ENCODE measurements around the gene THOC2. TPM values are rescaled to one million over a fixed set of nuclear protein-coding genes. Genes with fewer than 3 reads are reported as not detected.

THOC2 gene
- total and polyA plus RNA-seq, 10 of the 15 experiments (the other 5 are each of a cell fraction or from before 2014, with no cell fraction given) = 64.8 to 136 (median 75.1) TPM

DNA sequence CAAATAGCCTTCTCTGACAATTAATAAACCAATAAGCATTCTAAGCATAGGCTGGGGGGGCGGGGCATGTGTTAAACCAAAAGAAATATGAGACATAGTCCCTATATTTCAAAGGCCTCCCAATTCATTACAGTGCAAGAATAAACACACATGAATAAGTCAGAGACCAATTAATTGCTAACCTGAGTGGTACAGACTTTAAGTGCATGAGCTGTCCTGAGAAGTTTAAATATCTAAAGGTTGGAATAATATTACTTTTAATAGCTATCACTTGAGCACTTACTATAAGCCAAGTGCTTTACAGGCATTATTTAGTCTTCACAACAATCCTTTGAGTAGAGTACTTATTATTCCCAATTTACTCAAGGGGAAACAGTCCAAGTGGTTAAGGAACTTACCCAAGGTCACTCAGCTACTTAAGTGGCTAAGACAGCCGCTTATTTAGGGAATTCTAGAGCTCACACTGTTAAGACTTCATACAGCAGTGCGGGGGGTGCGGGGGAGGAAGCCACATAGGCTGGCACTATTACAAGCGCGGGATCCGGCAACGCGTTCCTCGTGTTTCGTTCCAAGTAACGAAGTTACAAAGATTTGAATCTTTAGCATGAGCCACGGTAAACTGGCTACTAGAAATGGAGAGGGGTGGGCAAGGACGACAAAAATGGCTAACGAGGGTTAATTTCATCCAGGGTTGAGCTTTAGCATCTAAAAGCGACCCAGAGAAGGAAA lies 1.4 kb downstream of the THOC2 start:
- Histone ChIP-seq H3K4me2 (ENCODE audit: control insufficient read depth, insufficient read depth) (peak overlapping the region; percentile 49), H3K27me3 (replicated peaks in 1 of 2; ENCODE audit: control insufficient read depth in 2 of 2, insufficient read depth in 2 of 2, low read length in 1 of 2) (no peaks in the 10 kb centered on the region), H3K9me3 (replicated peaks; ENCODE audit: control insufficient read depth, insufficient read depth, low read length) (no peaks in the 10 kb centered on the region; the same call in 2 of the 3 replicates), H3K4me3 (peak overlapping the region; percentile 71), H3K4me1 (ENCODE audit: control insufficient read depth, insufficient read depth, low read length) (no peaks in the 10 kb centered on the region), H3K79me2 (ENCODE audit: control insufficient read depth, insufficient read depth, low read length) (peaks cover 64% of the 10 kb centered on the region), H3K9ac (ENCODE audit: control insufficient read depth, insufficient read depth, low read length) (peak overlapping the region; percentile 71), H4K20me1 (ENCODE audit: control insufficient read depth, insufficient read depth) (no peaks in the 10 kb centered on the region), H2AFZ (ENCODE audit: control insufficient read depth, low read depth, low read length) (no peak overlapping the region), H3K36me3 (ENCODE audit: control insufficient read depth in 2 of 2, insufficient read depth in 2 of 2, low read length in 1 of 2) (no peaks in the 10 kb centered on the region), H3K27ac (ENCODE audit: control insufficient read depth, insufficient read depth) (peak overlapping the region; percentile 75)
- RAD21 ChIA-PET (ENCODE audit: unreplicated experiment) = interaction anchor here (0.7 to 1.1 kb wide), 5 partner anchors 17 to 138 kb away, joined by 3 to 4 read pairs (median 3); no protein-coding TSS in a partner anchor
- no peak for DNase-seq (ENCODE audit: low read depth, low spot score)
- BruUV-seq (replicated peaks) = no TSS peak
- intact Hi-C loops (cut with micrococcal nuclease; ENCODE audit: unreplicated experiment) = no loop called here
- TF ChIP-seq EGR1 (IDR thresholded peaks at IDR 0.05; ENCODE audit: borderline replicate concordance in 1 of 2, low read depth in 2 of 2, low read length in 2 of 2) = peak in 1 of 2 experiments; percentile 36; a peak in 1 of 3 replicates
- no peak for TF ChIP-seq CREM (IDR thresholded peaks at IDR 0.05; ENCODE audit: low read depth)
- TF ChIP-seq NFYB (IDR thresholded peaks at IDR 0.05; ENCODE audit: insufficient read depth, low read depth, low read length) = peak; percentile 16; the same call in 1 of the 2 replicates
- no peak for TF ChIP-seq ETV6 (conservative IDR thresholded peaks at IDR 0.05 in 1 of 2, IDR thresholded peaks at IDR 0.05 in 1 of 2; ENCODE audit: borderline replicate concordance in 1 of 2, low read depth in 1 of 2)
- TF ChIP-seq SP1 (IDR thresholded peaks at IDR 0.05; ENCODE audit: low read depth, low read length) = no peak
- TF ChIP-seq ZNF207 (IDR thresholded peaks at IDR 0.05; ENCODE audit: borderline replicate concordance) = no peak
- ATAC-seq = peak; percentile 35
- in situ Hi-C loops (cut with MboI) = no loop called here
- SMC1A ChIA-PET (ENCODE audit: uncharacterized antibody, unreplicated experiment) = interaction anchor here (0.7 to 1.3 kb wide), 9 partner anchors 10 to 49 kb away, joined by 3 to 5 read pairs (median 3); no protein-coding TSS in a partner anchor
- WGBS (ENCODE audit: insufficient coverage, insufficient replicate concordance, low lambda C conversion rate, missing lambda C conversion rate) = 15% methylated on average over 16 of the region's 16 CpGs
- CTCF ChIA-PET = interaction anchor here (1.0 to 1.5 kb wide), 3 partner anchors 47 to 373 kb away, joined by 3 read pairs; no protein-coding TSS in a partner anchor
- POLR2A ChIA-PET = interaction anchor here (0.6 to 1.0 kb wide), 3 partner anchors 17 to 228 kb away, joined by 3 to 5 read pairs (median 3); no protein-coding TSS in a partner anchor
- FAIRE-seq = no peak

Measured in GM12878 (cell line).